ENCODE results near the gene ZNF585A.
"Not testable (repeated sequence)": the region's sequence is repeated elsewhere in the genome, so short reads cannot be mapped to it uniquely, and the experiment has no call there.

Gene ZNF585A

DNA sequence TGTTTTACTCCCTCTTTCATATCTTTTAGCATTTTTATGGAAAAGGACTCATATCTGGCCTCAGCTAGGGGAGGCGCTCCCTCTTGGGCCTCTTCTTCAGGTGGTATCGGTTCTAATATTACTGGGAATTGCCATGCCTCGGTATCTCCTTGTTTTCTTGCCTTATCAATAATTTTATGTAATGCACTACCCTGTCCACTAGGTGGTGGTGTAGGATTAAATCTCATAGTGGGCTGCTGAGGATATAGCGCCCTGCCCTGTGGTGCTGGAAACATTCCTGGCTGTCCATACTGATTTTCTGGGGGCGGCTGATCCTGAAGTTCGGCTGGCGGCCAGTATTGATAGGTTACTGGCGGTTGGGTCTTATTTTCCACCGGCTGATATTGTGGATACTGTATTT is 58.5 kb downstream of the ZNF585A start:
- H3K27ac ChIP-seq (ENCODE audit: low read depth, low read length), result no peak overlapping the region
- H2BK15ac ChIP-seq (replicated peaks; ENCODE audit: low read depth), result no peak overlapping the region
- no CpG with 5 or more reads among the region's 9 CpGs for WGBS (ENCODE audit: extremely low coverage, insufficient coverage, low lambda C conversion rate)
- no peak overlapping the region for H3K4me3 ChIP-seq (ENCODE audit: low read length)
- DNase-seq, result peak; percentile 21
- H4K8ac ChIP-seq (ENCODE audit: low read depth, low read length), result no peak overlapping the region
- H4K5ac ChIP-seq (ENCODE audit: low read length), result no peak overlapping the region
- no peak overlapping the region for H3K4ac ChIP-seq (ENCODE audit: low read depth, low read length)
- no peak overlapping the region for H2BK120ac ChIP-seq (ENCODE audit: low read depth, low read length)
- no peaks in the 10 kb centered on the region for H3K27me3 ChIP-seq (ENCODE audit: insufficient read depth, low read length, poor library complexity)
- H3K18ac ChIP-seq (ENCODE audit: low read length), result no peak overlapping the region
- no peak overlapping the region for H2AK5ac ChIP-seq (ENCODE audit: low read length)
- no peak overlapping the region for H3K4me2 ChIP-seq (ENCODE audit: low read length)
- no peak overlapping the region for H3K9ac ChIP-seq (ENCODE audit: low read length)
- no peak overlapping the region for H3K23ac ChIP-seq (ENCODE audit: low read length)
- H3K79me2 ChIP-seq (ENCODE audit: control insufficient read depth, insufficient read depth, low read length), result no peaks in the 10 kb centered on the region
- no peak overlapping the region for H3K56ac ChIP-seq (ENCODE audit: low read length)
- no peaks in the 10 kb centered on the region for H3K4me1 ChIP-seq (ENCODE audit: control insufficient read depth, low read depth, low read length)
- no peaks in the 10 kb centered on the region for H3K36me3 ChIP-seq (ENCODE audit: control insufficient read depth, insufficient read depth, low read length)
- no peaks in the 10 kb centered on the region for H3K79me1 ChIP-seq (ENCODE audit: low read length)
- no peak overlapping the region for H2BK5ac ChIP-seq (ENCODE audit: low read length)

DNA sequence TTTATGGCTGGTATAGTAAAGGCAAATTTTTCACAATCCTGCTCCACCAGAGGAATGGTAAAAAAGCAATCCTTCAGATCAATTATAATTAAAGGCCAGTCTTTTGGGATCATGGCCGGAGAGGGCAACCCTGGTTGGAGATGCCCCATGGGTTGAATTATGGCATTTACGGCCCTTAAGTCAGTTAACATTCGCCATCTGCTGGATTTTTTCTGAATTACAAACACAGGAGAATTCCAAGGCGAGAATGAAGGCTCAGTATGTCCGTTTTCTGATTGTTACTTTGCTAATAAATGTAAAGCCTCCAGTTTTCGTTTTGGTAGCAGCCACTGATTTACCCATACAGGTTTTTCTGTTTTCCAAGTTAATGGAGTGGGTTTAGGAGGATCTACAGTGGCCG is 60.7 kb downstream of the ZNF585A start:
- not testable (repeated sequence) for H3K79me1 ChIP-seq (ENCODE audit: low read length); H3K4me1 ChIP-seq (ENCODE audit: control insufficient read depth, low read depth, low read length); H3K4me2 ChIP-seq (ENCODE audit: low read length); H3K4ac ChIP-seq (ENCODE audit: low read depth, low read length); H3K4me3 ChIP-seq (ENCODE audit: low read length); H3K36me3 ChIP-seq (ENCODE audit: control insufficient read depth, insufficient read depth, low read length); H4K8ac ChIP-seq (ENCODE audit: low read depth, low read length); H3K27me3 ChIP-seq (ENCODE audit: insufficient read depth, low read length, poor library complexity); H2AK5ac ChIP-seq (ENCODE audit: low read length); H3K23ac ChIP-seq (ENCODE audit: low read length); H4K5ac ChIP-seq (ENCODE audit: low read length); H2BK5ac ChIP-seq (ENCODE audit: low read length); H3K79me2 ChIP-seq (ENCODE audit: control insufficient read depth, insufficient read depth, low read length); H3K56ac ChIP-seq (ENCODE audit: low read length); H3K18ac ChIP-seq (ENCODE audit: low read length); H2BK120ac ChIP-seq (ENCODE audit: low read depth, low read length); H2BK15ac ChIP-seq (replicated peaks; ENCODE audit: low read depth); H3K27ac ChIP-seq (ENCODE audit: low read depth, low read length); H3K9ac ChIP-seq (ENCODE audit: low read length)
- WGBS (ENCODE audit: extremely low coverage, insufficient coverage, low lambda C conversion rate), result no CpG with 5 or more reads among the region's 7 CpGs
- peak; percentile 39 for DNase-seq

DNA sequence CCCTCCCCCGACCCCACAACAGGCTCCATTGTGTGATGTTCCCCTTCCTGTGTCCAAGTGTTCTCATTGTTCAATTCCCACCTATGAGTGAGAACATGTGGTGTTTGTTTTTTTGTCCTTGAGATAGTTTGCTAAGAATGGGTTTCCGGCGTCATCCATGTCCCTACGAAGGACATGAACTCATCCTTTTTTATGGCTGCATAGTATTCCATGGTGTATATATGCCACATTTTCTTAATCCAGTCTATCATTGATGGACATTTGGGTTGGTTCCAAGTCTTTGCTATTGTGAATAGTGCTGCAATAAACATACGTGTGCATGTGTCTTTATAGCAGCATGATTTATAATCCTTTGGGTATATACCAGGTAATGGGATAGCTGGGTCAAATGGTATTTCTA is 68.4 kb downstream of the ZNF585A start:
- H3K79me2 ChIP-seq (ENCODE audit: control insufficient read depth, insufficient read depth, low read length); H3K4me1 ChIP-seq (ENCODE audit: control insufficient read depth, low read depth, low read length); H3K9ac ChIP-seq (ENCODE audit: low read length); H3K4ac ChIP-seq (ENCODE audit: low read depth, low read length); H3K36me3 ChIP-seq (ENCODE audit: control insufficient read depth, insufficient read depth, low read length); H3K18ac ChIP-seq (ENCODE audit: low read length); H2BK120ac ChIP-seq (ENCODE audit: low read depth, low read length); H4K5ac ChIP-seq (ENCODE audit: low read length); H3K27me3 ChIP-seq (ENCODE audit: insufficient read depth, low read length, poor library complexity); H4K8ac ChIP-seq (ENCODE audit: low read depth, low read length); H3K56ac ChIP-seq (ENCODE audit: low read length); DNase-seq; H3K27ac ChIP-seq (ENCODE audit: low read depth, low read length); H2BK15ac ChIP-seq (replicated peaks; ENCODE audit: low read depth); H3K79me1 ChIP-seq (ENCODE audit: low read length); H3K23ac ChIP-seq (ENCODE audit: low read length); H3K4me2 ChIP-seq (ENCODE audit: low read length); H2BK5ac ChIP-seq (ENCODE audit: low read length); H2AK5ac ChIP-seq (ENCODE audit: low read length); H3K4me3 ChIP-seq (ENCODE audit: low read length): not testable (repeated sequence)
- no CpG with 5 or more reads among the region's 5 CpGs for WGBS (ENCODE audit: extremely low coverage, insufficient coverage, low lambda C conversion rate)

DNA sequence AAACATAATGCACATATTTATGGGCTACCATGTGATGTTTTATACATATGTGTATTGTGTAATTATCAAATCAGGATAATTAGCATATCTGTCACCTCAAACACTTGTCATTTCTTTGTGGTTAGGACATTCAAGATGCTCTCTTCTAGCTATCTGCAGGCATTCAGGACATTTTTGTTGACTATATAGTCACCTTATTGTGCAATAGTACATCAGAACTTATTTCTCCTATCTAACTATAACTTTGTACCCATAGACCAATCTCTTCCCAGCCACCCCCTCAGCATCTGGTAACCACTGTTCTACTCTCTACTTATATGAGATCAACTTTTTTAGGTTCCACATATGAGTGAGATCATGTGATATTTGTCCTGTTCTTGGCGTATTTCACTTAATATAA is 73.9 kb downstream of the ZNF585A start:
- Histone ChIP-seq H2AK5ac (ENCODE audit: low read length) (no peak overlapping the region), H3K4ac (ENCODE audit: low read depth, low read length) (no peak overlapping the region), H2BK5ac (ENCODE audit: low read length) (no peak overlapping the region), H3K4me2 (ENCODE audit: low read length) (no peak overlapping the region), H3K79me2 (ENCODE audit: control insufficient read depth, insufficient read depth, low read length) (no peaks in the 10 kb centered on the region), H4K5ac (ENCODE audit: low read length) (no peak overlapping the region), H3K56ac (ENCODE audit: low read length) (no peak overlapping the region), H3K27ac (ENCODE audit: low read depth, low read length) (no peak overlapping the region), H2BK15ac (replicated peaks; ENCODE audit: low read depth) (no peak overlapping the region), H3K4me1 (ENCODE audit: control insufficient read depth, low read depth, low read length) (no peaks in the 10 kb centered on the region), H3K18ac (ENCODE audit: low read length) (no peak overlapping the region), H3K23ac (ENCODE audit: low read length) (no peak overlapping the region), H3K4me3 (ENCODE audit: low read length) (no peak overlapping the region), H3K36me3 (ENCODE audit: control insufficient read depth, insufficient read depth, low read length) (no peaks in the 10 kb centered on the region), H3K27me3 (ENCODE audit: insufficient read depth, low read length, poor library complexity) (no peaks in the 10 kb centered on the region), H3K9ac (ENCODE audit: low read length) (no peak overlapping the region), H4K8ac (ENCODE audit: low read depth, low read length) (no peak overlapping the region), H3K79me1 (ENCODE audit: low read length) (no peaks in the 10 kb centered on the region), H2BK120ac (ENCODE audit: low read depth, low read length) (no peak overlapping the region)
- no CpG with 5 or more reads among the region's 1 CpG for WGBS (ENCODE audit: extremely low coverage, insufficient coverage, low lambda C conversion rate)
- DNase-seq, result no peak

DNA sequence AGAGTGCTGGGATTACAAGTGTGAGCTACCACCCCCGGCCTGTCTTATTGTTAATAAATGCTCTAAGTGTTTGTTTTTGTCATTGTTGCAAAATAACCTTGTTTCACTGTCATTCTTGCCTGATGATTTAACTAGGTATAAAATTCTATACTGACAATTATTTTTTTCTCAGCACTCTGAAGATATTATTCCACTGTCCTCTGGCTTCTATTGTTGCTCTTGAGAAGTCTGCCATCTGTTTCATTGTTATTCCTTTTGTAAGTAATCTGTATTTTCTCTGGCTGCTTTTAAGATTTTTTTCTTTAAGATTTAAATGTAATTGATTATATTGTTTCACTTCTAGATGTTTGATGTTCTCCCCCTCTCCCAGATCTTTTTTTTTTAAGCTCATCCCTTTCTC is 76.6 kb downstream of the ZNF585A start:
- no peak overlapping the region for H3K4ac ChIP-seq (ENCODE audit: low read depth, low read length)
- no peak overlapping the region for H4K5ac ChIP-seq (ENCODE audit: low read length)
- no peak overlapping the region for H3K4me3 ChIP-seq (ENCODE audit: low read length)
- H3K18ac ChIP-seq (ENCODE audit: low read length), result no peak overlapping the region
- DNase-seq, result no peak
- H3K4me1 ChIP-seq (ENCODE audit: control insufficient read depth, low read depth, low read length), result no peaks in the 10 kb centered on the region
- H3K27me3 ChIP-seq (ENCODE audit: insufficient read depth, low read length, poor library complexity), result no peaks in the 10 kb centered on the region
- H3K23ac ChIP-seq (ENCODE audit: low read length), result no peak overlapping the region
- H3K79me2 ChIP-seq (ENCODE audit: control insufficient read depth, insufficient read depth, low read length), result no peaks in the 10 kb centered on the region
- H2BK15ac ChIP-seq (replicated peaks; ENCODE audit: low read depth), result no peak overlapping the region
- no peak overlapping the region for H3K9ac ChIP-seq (ENCODE audit: low read length)
- no peaks in the 10 kb centered on the region for H3K36me3 ChIP-seq (ENCODE audit: control insufficient read depth, insufficient read depth, low read length)
- H3K27ac ChIP-seq (ENCODE audit: low read depth, low read length), result no peak overlapping the region
- H2AK5ac ChIP-seq (ENCODE audit: low read length), result no peak overlapping the region
- no peaks in the 10 kb centered on the region for H3K79me1 ChIP-seq (ENCODE audit: low read length)
- H4K8ac ChIP-seq (ENCODE audit: low read depth, low read length), result no peak overlapping the region
- no CpG with 5 or more reads among the region's 1 CpG for WGBS (ENCODE audit: extremely low coverage, insufficient coverage, low lambda C conversion rate)
- H3K56ac ChIP-seq (ENCODE audit: low read length), result no peak overlapping the region
- no peak overlapping the region for H3K4me2 ChIP-seq (ENCODE audit: low read length)
- no peak overlapping the region for H2BK120ac ChIP-seq (ENCODE audit: low read depth, low read length)
- no peak overlapping the region for H2BK5ac ChIP-seq (ENCODE audit: low read length)

Measured in mesendoderm (in vitro differentiated cells).